ENCODE measurements around the gene PLAGL1. TPM values are rescaled to one million over a fixed set of nuclear protein-coding genes. Genes with fewer than 3 reads are reported as not detected.
"Not testable (repeated sequence)": the region's sequence is repeated elsewhere in the genome, so short reads cannot be mapped to it uniquely, and the experiment has no call there.

The PLAGL1 gene
- total RNA-seq, 1 donor from 2014 or later: 83.1 TPM

DNA sequence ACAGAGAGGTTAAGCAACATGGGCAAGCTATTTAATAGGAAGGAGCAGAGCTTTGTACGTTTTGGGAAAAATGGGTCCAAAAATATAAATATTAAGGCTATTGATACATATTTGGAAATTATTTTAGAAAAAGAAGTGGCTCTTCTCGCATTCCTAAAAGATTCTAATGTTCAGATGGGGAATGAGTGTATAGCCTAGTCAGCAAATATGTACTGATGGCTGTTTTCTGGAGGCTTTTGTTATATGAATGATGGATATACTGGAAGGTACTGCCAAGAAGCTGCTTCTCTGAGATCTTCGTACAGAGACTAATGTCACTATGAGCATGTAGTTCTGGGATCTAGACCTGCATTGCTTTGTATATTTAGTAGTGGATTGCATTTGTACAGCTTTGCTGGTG lies 71.7 kb downstream of the PLAGL1 start:
- H3K27ac Mint-ChIP-seq (ENCODE audit: unreplicated experiment): no peak overlapping the region
- H3K9me3 Mint-ChIP-seq (ENCODE audit: low read depth): peaks cover 12% of the 10 kb centered on the region
- no peaks in the 10 kb centered on the region for H3K4me1 Mint-ChIP-seq (ENCODE audit: low read depth)
- H3K4me3 Mint-ChIP-seq (ENCODE audit: unreplicated experiment): no peak overlapping the region
- peaks cover 6% of the 10 kb centered on the region for H3K36me3 Mint-ChIP-seq (ENCODE audit: low read depth)
- TF ChIP-seq, protein P1, sequence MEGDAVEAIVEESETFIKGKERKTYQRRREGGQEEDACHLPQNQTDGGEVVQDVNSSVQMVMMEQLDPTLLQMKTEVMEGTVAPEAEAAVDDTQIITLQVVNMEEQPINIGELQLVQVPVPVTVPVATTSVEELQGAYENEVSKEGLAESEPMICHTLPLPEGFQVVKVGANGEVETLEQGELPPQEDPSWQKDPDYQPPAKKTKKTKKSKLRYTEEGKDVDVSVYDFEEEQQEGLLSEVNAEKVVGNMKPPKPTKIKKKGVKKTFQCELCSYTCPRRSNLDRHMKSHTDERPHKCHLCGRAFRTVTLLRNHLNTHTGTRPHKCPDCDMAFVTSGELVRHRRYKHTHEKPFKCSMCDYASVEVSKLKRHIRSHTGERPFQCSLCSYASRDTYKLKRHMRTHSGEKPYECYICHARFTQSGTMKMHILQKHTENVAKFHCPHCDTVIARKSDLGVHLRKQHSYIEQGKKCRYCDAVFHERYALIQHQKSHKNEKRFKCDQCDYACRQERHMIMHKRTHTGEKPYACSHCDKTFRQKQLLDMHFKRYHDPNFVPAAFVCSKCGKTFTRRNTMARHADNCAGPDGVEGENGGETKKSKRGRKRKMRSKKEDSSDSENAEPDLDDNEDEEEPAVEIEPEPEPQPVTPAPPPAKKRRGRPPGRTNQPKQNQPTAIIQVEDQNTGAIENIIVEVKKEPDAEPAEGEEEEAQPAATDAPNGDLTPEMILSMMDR (IDR thresholded peaks at IDR 0.05): no peak
- DNase-seq (ENCODE audit: low spot score): no peak
- no peaks in the 10 kb centered on the region for H3K27me3 Mint-ChIP-seq (ENCODE audit: low read depth)

DNA sequence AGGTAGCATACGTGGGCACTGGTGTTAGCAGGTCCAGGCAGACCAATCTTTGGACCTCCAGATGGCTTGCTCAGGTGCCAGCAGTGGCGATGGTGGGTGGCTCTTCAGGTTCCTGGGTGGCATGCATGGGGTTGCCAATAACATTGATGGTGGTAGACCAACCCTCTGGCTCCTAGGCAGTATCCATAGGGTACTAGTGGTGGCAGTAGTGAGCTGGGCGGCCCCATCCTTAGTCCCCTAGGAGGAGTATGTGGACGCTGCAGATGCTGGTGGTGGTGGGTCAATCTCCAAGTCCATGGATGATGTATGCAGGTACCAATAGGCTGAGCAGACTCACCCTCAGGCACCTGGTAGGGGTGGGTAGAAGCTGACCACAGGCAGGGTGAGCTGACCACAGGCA lies 73.2 kb downstream of the PLAGL1 start:
- Mint-ChIP-seq H3K9me3 (ENCODE audit: low read depth) (peaks cover 18% of the 10 kb centered on the region), H3K27me3 (ENCODE audit: low read depth) (peaks cover under 1% of the 10 kb centered on the region), H3K27ac (ENCODE audit: unreplicated experiment) (no peak overlapping the region), H3K4me3 (ENCODE audit: unreplicated experiment) (no peak overlapping the region), H3K36me3 (ENCODE audit: low read depth) (peaks cover 14% of the 10 kb centered on the region), H3K4me1 (ENCODE audit: low read depth) (no peaks in the 10 kb centered on the region)
- TF ChIP-seq, protein P1 (IDR thresholded peaks at IDR 0.05): no peak
- no peak for DNase-seq (ENCODE audit: low spot score)

DNA sequence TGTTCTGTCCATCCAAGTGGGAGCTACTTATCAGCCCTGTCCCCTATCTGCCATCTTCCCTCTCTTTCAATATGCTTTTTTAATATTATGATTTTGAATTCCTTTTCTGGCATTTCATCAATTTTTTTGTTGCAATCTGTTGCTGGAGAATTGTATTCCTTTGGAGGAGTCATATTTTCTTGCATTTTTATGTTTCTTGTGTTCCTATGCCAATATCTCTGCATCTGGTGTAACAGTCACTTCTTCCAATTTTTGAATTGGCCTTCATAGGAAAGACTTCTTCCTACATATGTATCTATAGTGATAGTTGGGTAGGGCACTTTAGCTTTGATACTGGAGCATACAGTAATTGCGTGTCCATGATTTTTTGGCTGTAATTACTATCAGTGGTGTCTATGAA lies 73.7 kb downstream of the PLAGL1 start:
- H3K4me1 Mint-ChIP-seq (ENCODE audit: low read depth): no peaks in the 10 kb centered on the region
- TF ChIP-seq, protein P1 (IDR thresholded peaks at IDR 0.05): no peak
- peaks cover 2% of the 10 kb centered on the region for H3K27me3 Mint-ChIP-seq (ENCODE audit: low read depth)
- peak overlapping the region; percentile 9 for H3K27ac Mint-ChIP-seq (ENCODE audit: unreplicated experiment)
- H3K9me3 Mint-ChIP-seq (ENCODE audit: low read depth): peaks cover 23% of the 10 kb centered on the region
- H3K36me3 Mint-ChIP-seq (ENCODE audit: low read depth): peaks cover 18% of the 10 kb centered on the region
- DNase-seq (ENCODE audit: low spot score): no peak
- no peak overlapping the region for H3K4me3 Mint-ChIP-seq (ENCODE audit: unreplicated experiment)

DNA sequence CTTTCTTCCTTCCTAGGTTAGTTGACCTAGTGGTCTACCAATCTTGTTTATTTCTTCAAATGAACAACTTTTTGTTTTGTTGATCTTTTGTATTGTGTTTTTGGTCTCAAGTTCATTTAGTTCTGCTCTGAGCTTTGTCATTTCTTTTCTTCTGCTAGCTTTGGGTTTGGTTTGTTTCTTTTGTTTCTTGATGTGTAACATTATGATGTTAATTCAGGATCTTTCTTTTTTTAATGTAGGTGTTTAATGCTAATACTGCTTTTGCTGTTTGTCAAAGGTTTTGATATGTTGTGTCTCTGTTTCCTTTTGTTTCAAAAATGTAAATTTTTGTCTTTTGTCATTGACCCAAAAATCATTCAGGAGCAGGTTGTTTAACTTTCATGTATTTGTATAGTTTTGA lies 78.1 kb downstream of the PLAGL1 start:
- no peaks in the 10 kb centered on the region for H3K4me1 Mint-ChIP-seq (ENCODE audit: low read depth)
- peaks cover 2% of the 10 kb centered on the region for H3K27me3 Mint-ChIP-seq (ENCODE audit: low read depth)
- no peak for DNase-seq (ENCODE audit: low spot score)
- peaks cover 18% of the 10 kb centered on the region for H3K36me3 Mint-ChIP-seq (ENCODE audit: low read depth)
- H3K27ac Mint-ChIP-seq (ENCODE audit: unreplicated experiment): no peak overlapping the region
- TF ChIP-seq, protein P1 (IDR thresholded peaks at IDR 0.05): no peak
- peaks cover 34% of the 10 kb centered on the region for H3K9me3 Mint-ChIP-seq (ENCODE audit: low read depth)
- no peak overlapping the region for H3K4me3 Mint-ChIP-seq (ENCODE audit: unreplicated experiment)

DNA sequence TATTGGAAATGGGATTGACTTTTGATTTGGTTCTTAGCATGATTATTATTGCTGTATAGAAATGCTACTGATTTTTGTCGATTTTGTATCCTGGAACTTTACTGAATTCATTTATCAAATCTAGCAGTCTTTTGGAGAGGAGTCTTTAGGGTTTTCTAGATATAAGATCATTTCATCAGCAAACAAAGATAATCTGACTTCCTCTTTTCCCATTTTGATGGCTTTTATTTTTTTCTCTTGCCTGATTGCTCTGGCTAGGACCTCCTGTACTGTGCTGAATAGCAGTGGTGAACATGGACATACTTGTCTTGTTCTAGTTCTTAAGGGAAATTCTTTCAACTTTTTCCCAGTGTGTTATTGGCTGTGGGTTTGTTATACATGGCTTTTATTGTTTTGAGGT lies 79.2 kb downstream of the PLAGL1 start:
- H3K27me3 Mint-ChIP-seq (ENCODE audit: low read depth): peaks cover 2% of the 10 kb centered on the region
- H3K36me3 Mint-ChIP-seq (ENCODE audit: low read depth): peaks cover 18% of the 10 kb centered on the region
- DNase-seq (ENCODE audit: low spot score): no peak
- TF ChIP-seq, protein P1 (IDR thresholded peaks at IDR 0.05): no peak
- no peaks in the 10 kb centered on the region for H3K4me1 Mint-ChIP-seq (ENCODE audit: low read depth)
- no peak overlapping the region for H3K4me3 Mint-ChIP-seq (ENCODE audit: unreplicated experiment)
- no peak overlapping the region for H3K27ac Mint-ChIP-seq (ENCODE audit: unreplicated experiment)
- peaks cover 34% of the 10 kb centered on the region for H3K9me3 Mint-ChIP-seq (ENCODE audit: low read depth)

DNA sequence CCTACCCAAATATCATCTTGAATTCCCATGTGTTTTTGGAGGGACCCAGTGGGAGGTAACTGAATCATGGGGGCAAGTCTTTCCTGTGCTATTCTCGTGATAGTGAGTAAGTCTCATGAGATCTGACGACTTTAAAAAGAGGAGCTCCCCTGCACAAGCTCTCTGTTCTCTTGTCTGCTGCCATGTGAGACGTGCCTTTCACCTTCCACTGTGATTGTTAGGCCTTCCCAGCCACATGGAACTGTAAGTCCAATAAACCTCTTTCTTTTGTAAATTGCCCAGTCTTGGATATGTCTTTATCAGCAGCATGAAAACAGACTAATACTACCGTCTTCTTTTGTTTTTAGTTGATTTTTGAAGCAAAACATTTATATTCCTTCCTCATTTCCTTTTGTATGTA lies 91.0 kb downstream of the PLAGL1 start:
- H3K4me1 Mint-ChIP-seq (ENCODE audit: low read depth): not testable (repeated sequence)

More for the DNA sequence above, 91.0 kb downstream of the PLAGL1 start:
- DNase-seq (ENCODE audit: low spot score); H3K27me3 Mint-ChIP-seq (ENCODE audit: low read depth); H3K27ac Mint-ChIP-seq (ENCODE audit: unreplicated experiment); H3K4me3 Mint-ChIP-seq (ENCODE audit: unreplicated experiment): not testable (repeated sequence)
- Mint-ChIP-seq H3K9me3 (ENCODE audit: low read depth) (peaks cover 23% of the 10 kb centered on the region), H3K36me3 (ENCODE audit: low read depth) (peaks cover 23% of the 10 kb centered on the region)
